PFSK-1 (cell line): ENCODE measurements around the gene MAEA.

Experiments used
- FOXP2 ChIP-seq: optimal IDR thresholded peaks from 2 replicates; pipeline ENCODE3; 2011; ENCODE audit warnings: borderline replicate concordance, control low read depth, inconsistent platforms; ENCODE audit not compliant: insufficient read depth; ENCODE audit errors: extremely low read length, extremely low read depth
- POLR2AphosphoS5 ChIP-seq: IDR thresholded peaks from 2 replicates; pipeline ENCODE4 v1.6.1; 2012; ENCODE audit warnings: low read depth, mild to moderate bottlenecking, control low read depth, low read length, moderate library complexity
- SIN3A ChIP-seq: IDR thresholded peaks from 2 replicates; pipeline ENCODE4 v1.6.1; 2012; ENCODE audit warnings: mild to moderate bottlenecking, low read length, moderate library complexity, borderline replicate concordance; ENCODE audit not compliant: insufficient read depth
- TAF1 ChIP-seq: IDR thresholded peaks from 2 replicates; pipeline ENCODE4 v1.6.1; 2012; ENCODE audit warnings: low read length, control low read depth, borderline replicate concordance; ENCODE audit not compliant: insufficient read depth
- TF ChIP-seq, protein P1 (sequence below), 2 experiments: IDR thresholded peaks; 2 replicates each; pipeline versions ENCODE4 v1.6.1 to v1.8.0; 2011 to 2012; ENCODE audit warnings: low read depth in 2 of 2, low read length in 2 of 2, control low read depth in 1 of 2, inconsistent platforms in 1 of 2, mild to moderate bottlenecking in 1 of 2, moderate library complexity in 1 of 2; ENCODE audit not compliant: insufficient read depth in 1 of 2

DNA sequence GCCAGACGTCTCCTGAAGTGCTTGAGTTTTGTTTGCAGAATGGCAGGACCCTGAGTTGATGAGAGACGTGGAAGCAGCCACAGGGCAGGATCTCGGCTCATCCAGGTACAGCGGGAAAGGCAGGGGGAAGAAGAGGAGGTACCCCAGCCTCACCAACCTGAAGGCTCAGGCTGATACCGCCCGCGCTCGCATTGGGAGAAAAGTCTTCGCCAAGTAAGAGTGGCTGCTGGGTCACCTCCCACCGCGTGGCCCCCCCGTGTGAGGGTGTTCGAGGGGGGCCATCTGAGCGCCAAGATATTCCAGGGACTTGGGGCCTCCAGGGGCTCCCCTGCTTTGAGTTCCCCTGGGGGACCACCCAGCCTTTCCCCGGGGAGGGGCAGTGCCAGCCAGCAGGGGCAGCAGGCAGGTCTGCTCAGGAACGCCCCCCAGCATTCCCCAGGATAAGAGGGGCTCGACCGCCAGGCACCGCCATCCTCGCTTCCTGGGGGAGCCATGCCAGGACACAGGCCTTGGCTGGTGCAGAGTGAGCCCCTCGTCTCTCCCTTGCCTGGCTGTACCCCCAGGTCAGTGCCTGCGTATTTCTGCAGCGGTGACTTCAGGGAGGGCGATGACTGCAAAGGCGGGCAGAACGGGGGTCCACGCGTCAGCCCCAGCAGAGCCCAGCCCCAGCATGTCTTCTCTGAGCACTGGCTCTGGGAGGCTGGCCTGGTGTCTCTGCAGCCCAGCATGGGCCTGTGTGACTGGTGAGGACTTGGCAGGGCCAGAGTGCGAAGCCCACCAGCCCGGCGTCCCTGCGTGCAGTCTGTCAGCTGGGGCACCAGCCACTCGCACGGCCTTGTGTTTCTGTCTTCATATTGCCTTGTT, 94.3 kb downstream of the MAEA start:
- TF ChIP-seq TAF1 = no peak
- no peak for TF ChIP-seq POLR2AphosphoS5
- TF ChIP-seq, protein P1, sequence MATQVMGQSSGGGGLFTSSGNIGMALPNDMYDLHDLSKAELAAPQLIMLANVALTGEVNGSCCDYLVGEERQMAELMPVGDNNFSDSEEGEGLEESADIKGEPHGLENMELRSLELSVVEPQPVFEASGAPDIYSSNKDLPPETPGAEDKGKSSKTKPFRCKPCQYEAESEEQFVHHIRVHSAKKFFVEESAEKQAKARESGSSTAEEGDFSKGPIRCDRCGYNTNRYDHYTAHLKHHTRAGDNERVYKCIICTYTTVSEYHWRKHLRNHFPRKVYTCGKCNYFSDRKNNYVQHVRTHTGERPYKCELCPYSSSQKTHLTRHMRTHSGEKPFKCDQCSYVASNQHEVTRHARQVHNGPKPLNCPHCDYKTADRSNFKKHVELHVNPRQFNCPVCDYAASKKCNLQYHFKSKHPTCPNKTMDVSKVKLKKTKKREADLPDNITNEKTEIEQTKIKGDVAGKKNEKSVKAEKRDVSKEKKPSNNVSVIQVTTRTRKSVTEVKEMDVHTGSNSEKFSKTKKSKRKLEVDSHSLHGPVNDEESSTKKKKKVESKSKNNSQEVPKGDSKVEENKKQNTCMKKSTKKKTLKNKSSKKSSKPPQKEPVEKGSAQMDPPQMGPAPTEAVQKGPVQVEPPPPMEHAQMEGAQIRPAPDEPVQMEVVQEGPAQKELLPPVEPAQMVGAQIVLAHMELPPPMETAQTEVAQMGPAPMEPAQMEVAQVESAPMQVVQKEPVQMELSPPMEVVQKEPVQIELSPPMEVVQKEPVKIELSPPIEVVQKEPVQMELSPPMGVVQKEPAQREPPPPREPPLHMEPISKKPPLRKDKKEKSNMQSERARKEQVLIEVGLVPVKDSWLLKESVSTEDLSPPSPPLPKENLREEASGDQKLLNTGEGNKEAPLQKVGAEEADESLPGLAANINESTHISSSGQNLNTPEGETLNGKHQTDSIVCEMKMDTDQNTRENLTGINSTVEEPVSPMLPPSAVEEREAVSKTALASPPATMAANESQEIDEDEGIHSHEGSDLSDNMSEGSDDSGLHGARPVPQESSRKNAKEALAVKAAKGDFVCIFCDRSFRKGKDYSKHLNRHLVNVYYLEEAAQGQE (IDR thresholded peaks at IDR 0.05; ENCODE audit: insufficient read depth in 1 of 2, low read depth in 2 of 2, low read length in 2 of 2) = no peak
- no peak for TF ChIP-seq SIN3A
- TF ChIP-seq FOXP2 = no peak
